SK-N-SH (cell line): Measurements from ENCODE around the gene FCRLB. TPM values are rescaled to one million over a fixed set of nuclear protein-coding genes. Genes with fewer than 3 reads are reported as not detected.

ENCODE experiments used
- CTCF ChIA-PET: fragments of 300-600, 350-600 bp; formaldehyde crosslinking; extraction: SDS; loops from one replicate; lab custom pipeline; 2021; lab: Yijun Ruan, JAX
- POLR2A ChIA-PET: fragments of 350-600 bp; sonication (Branson Sonifier 250); formaldehyde crosslinking; extraction: SDS; loops from one replicate; lab custom pipeline; 2020; ENCODE audit warnings: antibody characterized with exemption, inconsistent platforms; lab: Yijun Ruan, JAX
- DNase-seq: peaks from one replicate; pipeline ENCODE4 v3.0.0; 2012
- H2AFZ ChIP-seq: fragments of 200-600 bp; sonication (generic); 2 replicates; pipeline ENCODE4 v1.8.1; 2016; ENCODE audit warnings: antibody characterized with exemption, mild to moderate bottlenecking, low read depth
- H3F3A ChIP-seq: fragments of 200-600 bp; sonication (generic); replicated peaks from 2 replicates; pipeline ENCODE3; 2016; ENCODE audit warnings: antibody characterized with exemption, mild to moderate bottlenecking; ENCODE audit not compliant: insufficient read depth
- H3K27ac ChIP-seq, 2 experiments: fragments of 200-500 bp in 1 of 2; fragments of 200-600 bp in 1 of 2; sonication (Bioruptor generic) in 1 of 2; sonication (generic), shearing (Covaris generic) in 1 of 2; 2 replicates each; pipeline versions ENCODE4 v1.5.1 to v1.6.1; 2014 to 2016; ENCODE audit warnings: low read depth in 2 of 2, inconsistent platforms in 1 of 2, low read length in 1 of 2, mild to moderate bottlenecking in 1 of 2, mixed read lengths in 1 of 2
- H3K27me3 ChIP-seq: fragments of 200-600 bp; sonication (generic), shearing (Covaris generic); 2 replicates; pipeline ENCODE4 v1.6.1; 2016; ENCODE audit warnings: mixed run types; ENCODE audit not compliant: insufficient read depth
- H3K36me3 ChIP-seq, 2 experiments: fragments of 200-500 bp in 1 of 2; fragments of 200-600 bp in 1 of 2; sonication (Bioruptor generic) in 1 of 2; sonication (generic) in 1 of 2; replicated peaks in 1 of 2; 2 replicates each; pipeline versions ENCODE3 to v1.5.1; 2014 to 2016; ENCODE audit warnings: low read length in 1 of 2, mild to moderate bottlenecking in 1 of 2; ENCODE audit not compliant: insufficient read depth in 2 of 2, control insufficient read depth in 1 of 2
- H3K4me1 ChIP-seq, 2 experiments: fragments of 200-500 bp in 1 of 2; fragments of 200-600 bp in 1 of 2; sonication (Bioruptor generic) in 1 of 2; sonication (generic), shearing (Covaris generic) in 1 of 2; 2 replicates each; pipeline versions ENCODE4 v1.5.1 to v1.6.1; 2014 to 2016; ENCODE audit warnings: low read depth in 1 of 2, low read length in 1 of 2, mixed run types in 1 of 2; ENCODE audit not compliant: insufficient read depth in 2 of 2, control insufficient read depth in 1 of 2
- H3K4me2 ChIP-seq: fragments of 200-600 bp; sonication (generic), shearing (Covaris generic); 2 replicates; pipeline ENCODE4 v1.6.1; 2017; ENCODE audit warnings: mixed run types
- H3K4me3 ChIP-seq, 2 experiments: fragments of 200-500 bp in 1 of 2; fragments of 200-600 bp in 1 of 2; sonication (Bioruptor generic) in 1 of 2; sonication (generic), shearing (Covaris generic) in 1 of 2; 2 replicates each; pipeline versions ENCODE4 v1.5.1 to v1.8.1; 2014 to 2016; ENCODE audit warnings: low read depth in 2 of 2, inconsistent platforms in 1 of 2, low read length in 1 of 2, mild to moderate bottlenecking in 1 of 2, mixed read lengths in 1 of 2, moderate library complexity in 1 of 2
- H3K79me2 ChIP-seq: fragments of 200-600 bp; sonication (generic); 2 replicates; pipeline ENCODE4 v1.8.1; 2017; ENCODE audit warnings: mild to moderate bottlenecking; ENCODE audit not compliant: insufficient read depth
- H3K9ac ChIP-seq: fragments of 200-600 bp; sonication (generic); 2 replicates; pipeline ENCODE4 v1.6.1; 2017; ENCODE audit warnings: mixed run types
- H3K9me2 ChIP-seq: fragments of 200-600 bp; sonication (generic); 2 replicates; pipeline ENCODE4 v1.6.1; 2017; ENCODE audit warnings: mixed run types
- H3K9me3 ChIP-seq: fragments of 200-600 bp; sonication (generic); 2 replicates; pipeline ENCODE4 v1.6.1; 2017; ENCODE audit warnings: mixed run types, mild to moderate bottlenecking, moderate library complexity
- H4K20me1 ChIP-seq: fragments of 200-600 bp; sonication (generic); 2 replicates; pipeline ENCODE4 v1.6.1; 2017; ENCODE audit warnings: mild to moderate bottlenecking, mixed run types; ENCODE audit not compliant: insufficient read depth
- FOXM1 ChIP-seq: IDR thresholded peaks from 2 replicates; pipeline ENCODE4 v1.4.0; 2012; ENCODE audit warnings: low read depth, mild to moderate bottlenecking
- GABPA ChIP-seq: IDR thresholded peaks from 2 replicates; pipeline ENCODE4 v1.4.0; 2012; ENCODE audit warnings: low read depth, mild to moderate bottlenecking
- JUND ChIP-seq: IDR thresholded peaks from 2 replicates; pipeline ENCODE4 v1.4.0; 2012
- MEF2A ChIP-seq: IDR thresholded peaks from 2 replicates; pipeline ENCODE4 v1.4.0; 2012; ENCODE audit warnings: low read depth, borderline replicate concordance
- MXI1 ChIP-seq: IDR thresholded peaks from 2 replicates; pipeline ENCODE4 v1.6.1; 2012; ENCODE audit warnings: mild to moderate bottlenecking, low read depth, low read length, improper control_type of control experiment
- RFX5 ChIP-seq: IDR thresholded peaks from 2 replicates; pipeline ENCODE4 v1.6.1; 2012; ENCODE audit warnings: mild to moderate bottlenecking, improper control_type of control experiment, low read length
- SMC3 ChIP-seq: IDR thresholded peaks from 2 replicates; pipeline ENCODE4 v1.6.1; 2012; ENCODE audit warnings: low read depth, low read length, improper control_type of control experiment
- TCF12 ChIP-seq: IDR thresholded peaks from 2 replicates; pipeline ENCODE4 v1.4.0; 2012
- WGBS: methylation state at CpG from one replicate; pipeline ENCODE4 v1.1.6; 2017; ENCODE audit warnings: low lambda C conversion rate; 5-methylcytosine and 5-hydroxymethylcytosine counted together
- polyA plus RNA-seq, 3 experiments: library from polyadenylated mRNA; depleted of rRNA; stranded (reverse); fragments of >200 nt; gene quantifications; 2 replicates each; pipeline ENCODE4 v1.2.3, GENCODE V29; 2012
- TF ChIP-seq, protein P1 (sequence below): IDR thresholded peaks from 2 replicates; pipeline ENCODE4 v1.4.0; 2012; ENCODE audit warnings: low read depth, borderline replicate concordance
- TF ChIP-seq, protein P2 (sequence below): IDR thresholded peaks from 2 replicates; pipeline ENCODE4 v1.4.0; 2012; ENCODE audit warnings: low read depth, borderline replicate concordance
- TF ChIP-seq, protein P3 (sequence below): IDR thresholded peaks from 2 replicates; pipeline ENCODE4 v1.6.1; 2012; ENCODE audit warnings: mild to moderate bottlenecking, low read depth, low read length, moderate library complexity
- TF ChIP-seq, protein P4 (sequence below): IDR thresholded peaks from 2 replicates; pipeline ENCODE4; 2012
- TF ChIP-seq, protein P5 (sequence below): fragments of 150-350 bp; IDR thresholded peaks from 2 replicates; pipeline ENCODE4 v1.6.1; 2017; ENCODE audit warnings: antibody characterized with exemption, low read length, low read depth, borderline replicate concordance

The FCRLB gene
- polyA plus RNA-seq, 1 of the 3 experiments (the other 2 are of a cell fraction): 2.6 TPM

DNA sequence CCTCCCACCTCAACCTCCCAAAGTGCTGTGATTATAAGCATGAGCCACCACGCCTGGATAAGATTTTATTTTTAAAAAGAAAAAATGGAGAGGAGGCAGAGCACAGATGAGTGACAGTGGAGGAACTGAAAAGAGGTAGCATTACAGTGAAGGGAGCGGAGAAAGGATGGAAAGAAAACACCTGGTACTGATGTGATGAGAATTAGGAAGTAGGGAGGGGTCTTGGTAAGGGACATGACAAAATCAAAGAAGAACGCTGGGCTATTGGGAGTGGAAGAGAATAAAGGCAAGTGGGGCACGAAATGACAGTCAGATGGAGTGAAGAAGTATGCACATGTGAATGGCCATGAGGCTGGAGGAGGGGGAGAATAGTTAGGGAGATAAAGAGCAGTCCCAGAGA is 12.0 kb upstream of the FCRLB start:
- POLR2A ChIA-PET: no interaction called here
- H3K4me2 ChIP-seq: no peak overlapping the region
- CTCF ChIA-PET: no interaction called here
- no peak overlapping the region for H2AFZ ChIP-seq
- no peaks in the 10 kb centered on the region for H3K79me2 ChIP-seq
- no peaks in the 10 kb centered on the region for H3K9me2 ChIP-seq
- H3K27ac ChIP-seq: no peak overlapping the region
- H4K20me1 ChIP-seq: no peaks in the 10 kb centered on the region
- H3K9ac ChIP-seq: no peak overlapping the region
- no peaks in the 10 kb centered on the region for H3K9me3 ChIP-seq
- no peaks in the 10 kb centered on the region for H3K36me3 ChIP-seq
- 32% methylated on average over 4 of the region's 4 CpGs for WGBS
- DNase-seq: no peak
- no peaks in the 10 kb centered on the region for H3K27me3 ChIP-seq
- TF ChIP-seq, protein P1, sequence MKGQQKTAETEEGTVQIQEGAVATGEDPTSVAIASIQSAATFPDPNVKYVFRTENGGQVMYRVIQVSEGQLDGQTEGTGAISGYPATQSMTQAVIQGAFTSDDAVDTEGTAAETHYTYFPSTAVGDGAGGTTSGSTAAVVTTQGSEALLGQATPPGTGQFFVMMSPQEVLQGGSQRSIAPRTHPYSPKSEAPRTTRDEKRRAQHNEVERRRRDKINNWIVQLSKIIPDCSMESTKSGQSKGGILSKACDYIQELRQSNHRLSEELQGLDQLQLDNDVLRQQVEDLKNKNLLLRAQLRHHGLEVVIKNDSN: no peak
- TF ChIP-seq GABPA: no peak
- TF ChIP-seq, protein P2, sequence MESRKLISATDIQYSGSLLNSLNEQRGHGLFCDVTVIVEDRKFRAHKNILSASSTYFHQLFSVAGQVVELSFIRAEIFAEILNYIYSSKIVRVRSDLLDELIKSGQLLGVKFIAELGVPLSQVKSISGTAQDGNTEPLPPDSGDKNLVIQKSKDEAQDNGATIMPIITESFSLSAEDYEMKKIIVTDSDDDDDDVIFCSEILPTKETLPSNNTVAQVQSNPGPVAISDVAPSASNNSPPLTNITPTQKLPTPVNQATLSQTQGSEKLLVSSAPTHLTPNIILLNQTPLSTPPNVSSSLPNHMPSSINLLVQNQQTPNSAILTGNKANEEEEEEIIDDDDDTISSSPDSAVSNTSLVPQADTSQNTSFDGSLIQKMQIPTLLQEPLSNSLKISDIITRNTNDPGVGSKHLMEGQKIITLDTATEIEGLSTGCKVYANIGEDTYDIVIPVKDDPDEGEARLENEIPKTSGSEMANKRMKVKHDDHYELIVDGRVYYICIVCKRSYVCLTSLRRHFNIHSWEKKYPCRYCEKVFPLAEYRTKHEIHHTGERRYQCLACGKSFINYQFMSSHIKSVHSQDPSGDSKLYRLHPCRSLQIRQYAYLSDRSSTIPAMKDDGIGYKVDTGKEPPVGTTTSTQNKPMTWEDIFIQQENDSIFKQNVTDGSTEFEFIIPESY: no peak
- no peak for TF ChIP-seq JUND
- no peak for TF ChIP-seq TCF12
- TF ChIP-seq MEF2A: no peak
- no peak for TF ChIP-seq SMC3
- no peak for TF ChIP-seq MXI1
- TF ChIP-seq, protein P3, sequence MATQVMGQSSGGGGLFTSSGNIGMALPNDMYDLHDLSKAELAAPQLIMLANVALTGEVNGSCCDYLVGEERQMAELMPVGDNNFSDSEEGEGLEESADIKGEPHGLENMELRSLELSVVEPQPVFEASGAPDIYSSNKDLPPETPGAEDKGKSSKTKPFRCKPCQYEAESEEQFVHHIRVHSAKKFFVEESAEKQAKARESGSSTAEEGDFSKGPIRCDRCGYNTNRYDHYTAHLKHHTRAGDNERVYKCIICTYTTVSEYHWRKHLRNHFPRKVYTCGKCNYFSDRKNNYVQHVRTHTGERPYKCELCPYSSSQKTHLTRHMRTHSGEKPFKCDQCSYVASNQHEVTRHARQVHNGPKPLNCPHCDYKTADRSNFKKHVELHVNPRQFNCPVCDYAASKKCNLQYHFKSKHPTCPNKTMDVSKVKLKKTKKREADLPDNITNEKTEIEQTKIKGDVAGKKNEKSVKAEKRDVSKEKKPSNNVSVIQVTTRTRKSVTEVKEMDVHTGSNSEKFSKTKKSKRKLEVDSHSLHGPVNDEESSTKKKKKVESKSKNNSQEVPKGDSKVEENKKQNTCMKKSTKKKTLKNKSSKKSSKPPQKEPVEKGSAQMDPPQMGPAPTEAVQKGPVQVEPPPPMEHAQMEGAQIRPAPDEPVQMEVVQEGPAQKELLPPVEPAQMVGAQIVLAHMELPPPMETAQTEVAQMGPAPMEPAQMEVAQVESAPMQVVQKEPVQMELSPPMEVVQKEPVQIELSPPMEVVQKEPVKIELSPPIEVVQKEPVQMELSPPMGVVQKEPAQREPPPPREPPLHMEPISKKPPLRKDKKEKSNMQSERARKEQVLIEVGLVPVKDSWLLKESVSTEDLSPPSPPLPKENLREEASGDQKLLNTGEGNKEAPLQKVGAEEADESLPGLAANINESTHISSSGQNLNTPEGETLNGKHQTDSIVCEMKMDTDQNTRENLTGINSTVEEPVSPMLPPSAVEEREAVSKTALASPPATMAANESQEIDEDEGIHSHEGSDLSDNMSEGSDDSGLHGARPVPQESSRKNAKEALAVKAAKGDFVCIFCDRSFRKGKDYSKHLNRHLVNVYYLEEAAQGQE: no peak
- TF ChIP-seq, protein P4, sequence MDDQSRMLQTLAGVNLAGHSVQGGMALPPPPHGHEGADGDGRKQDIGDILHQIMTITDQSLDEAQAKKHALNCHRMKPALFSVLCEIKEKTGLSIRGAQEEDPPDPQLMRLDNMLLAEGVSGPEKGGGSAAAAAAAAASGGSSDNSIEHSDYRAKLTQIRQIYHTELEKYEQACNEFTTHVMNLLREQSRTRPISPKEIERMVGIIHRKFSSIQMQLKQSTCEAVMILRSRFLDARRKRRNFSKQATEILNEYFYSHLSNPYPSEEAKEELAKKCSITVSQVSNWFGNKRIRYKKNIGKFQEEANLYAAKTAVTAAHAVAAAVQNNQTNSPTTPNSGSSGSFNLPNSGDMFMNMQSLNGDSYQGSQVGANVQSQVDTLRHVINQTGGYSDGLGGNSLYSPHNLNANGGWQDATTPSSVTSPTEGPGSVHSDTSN: no peak
- TF ChIP-seq FOXM1: no peak
- TF ChIP-seq RFX5: no peak
- TF ChIP-seq, protein P5, sequence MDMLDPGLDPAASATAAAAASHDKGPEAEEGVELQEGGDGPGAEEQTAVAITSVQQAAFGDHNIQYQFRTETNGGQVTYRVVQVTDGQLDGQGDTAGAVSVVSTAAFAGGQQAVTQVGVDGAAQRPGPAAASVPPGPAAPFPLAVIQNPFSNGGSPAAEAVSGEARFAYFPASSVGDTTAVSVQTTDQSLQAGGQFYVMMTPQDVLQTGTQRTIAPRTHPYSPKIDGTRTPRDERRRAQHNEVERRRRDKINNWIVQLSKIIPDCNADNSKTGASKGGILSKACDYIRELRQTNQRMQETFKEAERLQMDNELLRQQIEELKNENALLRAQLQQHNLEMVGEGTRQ: no peak
- peaks cover 21% of the 10 kb centered on the region for H3F3A ChIP-seq
- no peak overlapping the region for H3K4me3 ChIP-seq
- H3K4me1 ChIP-seq: peaks cover 0 to 4% of the 10 kb centered on the region in 2 experiments; a peak in 1 of 4 replicates
